ES-I3 (cell line): ENCODE measurements around the gene TRIM34.
A peak's percentile ranks its signal among the peaks of the same experiment; 100 is the strongest.
"Not testable (repeated sequence)": the region's sequence is repeated elsewhere in the genome, so short reads cannot be mapped to it uniquely, and the experiment has no call there.

Experiments used
- H3K36me3 ChIP-seq: 2 replicates; pipeline ENCODE4 v1.6.1; 2013; ENCODE audit warnings: mild to moderate bottlenecking, low read length, control low read depth, moderate library complexity; ENCODE audit not compliant: insufficient read depth
- H3K4me1 ChIP-seq: 2 replicates; pipeline ENCODE4 v1.6.1; 2013; ENCODE audit warnings: mild to moderate bottlenecking, control low read depth, low read length; ENCODE audit not compliant: insufficient read depth
- H3K9ac ChIP-seq: 2 replicates; pipeline ENCODE4 v1.6.1; 2013; ENCODE audit warnings: low read depth, mild to moderate bottlenecking, low read length, moderate library complexity
- H3K9me3 ChIP-seq: 2 replicates; pipeline ENCODE4 v1.6.1; 2013; ENCODE audit warnings: mild to moderate bottlenecking, low read length, moderate library complexity; ENCODE audit not compliant: control insufficient read depth, insufficient read depth

Gene TRIM34

DNA sequence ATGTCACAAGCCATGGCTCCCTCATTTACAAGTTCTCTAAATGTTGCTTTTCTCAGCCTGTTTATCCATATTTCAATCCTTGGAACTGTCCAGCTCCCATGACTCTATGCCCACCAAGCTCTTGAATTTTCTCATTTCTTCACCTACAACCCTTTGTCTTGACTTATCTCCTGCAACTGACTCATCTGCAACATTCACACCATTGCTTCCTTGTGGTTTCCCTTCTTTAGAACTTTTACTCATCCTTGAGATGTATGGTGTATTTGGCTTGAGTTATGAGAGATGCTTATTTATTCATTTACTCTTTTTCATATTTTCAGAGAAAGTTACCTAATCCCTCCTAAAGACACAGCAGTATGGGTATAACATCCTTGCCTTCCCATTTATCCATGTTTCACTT is 18.8 kb downstream of the TRIM34 start:
- no peaks in the 10 kb centered on the region for H3K4me1 ChIP-seq
- H3K36me3 ChIP-seq: no peaks in the 10 kb centered on the region
- H3K9ac ChIP-seq: no peak overlapping the region
- no peaks in the 10 kb centered on the region for H3K9me3 ChIP-seq

DNA sequence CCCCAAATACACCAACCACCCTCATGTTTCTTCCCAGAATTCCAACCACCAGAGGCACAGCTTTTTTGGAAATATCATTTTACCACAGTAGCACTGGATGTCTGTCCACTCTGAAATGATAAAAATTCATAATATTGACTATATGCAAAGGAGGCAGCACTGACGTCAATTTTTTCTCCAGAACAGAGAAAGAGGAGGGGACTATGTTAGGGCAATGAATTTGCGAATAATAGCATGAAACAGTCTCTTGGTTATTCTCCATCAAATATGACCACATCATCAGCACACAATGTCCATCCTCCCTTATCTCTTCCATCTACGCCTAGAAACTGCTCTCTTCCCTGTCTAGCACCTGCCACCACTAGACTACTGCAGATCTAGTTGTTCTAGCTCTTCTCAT is 21.3 kb downstream of the TRIM34 start:
- Histone ChIP-seq H3K9ac (no peak overlapping the region), H3K36me3 (no peaks in the 10 kb centered on the region), H3K4me1 (no peaks in the 10 kb centered on the region), H3K9me3 (no peaks in the 10 kb centered on the region)

DNA sequence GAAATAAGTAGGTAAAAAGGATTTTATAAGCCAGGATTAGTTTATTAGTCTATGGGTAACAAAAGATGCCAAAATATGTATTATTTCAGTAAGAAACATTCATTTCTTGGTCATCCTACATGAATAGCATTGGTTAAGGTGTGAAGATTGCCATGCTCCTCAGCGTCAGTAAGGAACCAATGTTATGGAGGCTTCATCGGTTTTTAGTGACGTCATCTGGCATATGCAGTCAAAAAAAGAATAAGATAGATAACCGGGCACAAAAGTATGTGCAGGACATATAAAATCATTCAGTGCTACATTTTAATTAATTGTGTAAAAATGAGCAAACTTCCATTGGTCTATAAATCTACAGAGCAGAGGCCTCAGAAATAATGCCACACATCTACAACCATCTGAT is 30.7 kb downstream of the TRIM34 start:
- H3K9me3 ChIP-seq: no peaks in the 10 kb centered on the region
- no peaks in the 10 kb centered on the region for H3K4me1 ChIP-seq
- H3K36me3 ChIP-seq: no peaks in the 10 kb centered on the region
- no peak overlapping the region for H3K9ac ChIP-seq

DNA sequence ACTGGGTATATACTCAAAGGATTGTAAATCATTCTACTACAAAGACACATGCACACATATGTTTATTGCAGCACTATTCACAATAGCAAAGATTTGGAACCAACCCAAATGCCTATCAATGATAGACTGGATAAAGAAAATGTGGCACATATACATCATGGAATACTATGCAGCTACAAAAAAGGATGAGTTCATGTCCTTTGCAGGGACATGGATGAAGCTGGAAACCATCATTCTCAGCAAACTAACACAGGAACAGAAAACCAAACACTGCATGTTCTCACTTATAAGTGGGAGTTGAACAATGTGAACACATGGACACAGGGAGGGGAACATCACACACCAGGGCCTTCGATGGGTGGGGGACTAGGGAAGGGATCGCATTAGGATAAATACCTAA is 32.2 kb downstream of the TRIM34 start:
- H3K9me3 ChIP-seq, H3K9ac ChIP-seq, H3K4me1 ChIP-seq, H3K36me3 ChIP-seq: not testable (repeated sequence)

DNA sequence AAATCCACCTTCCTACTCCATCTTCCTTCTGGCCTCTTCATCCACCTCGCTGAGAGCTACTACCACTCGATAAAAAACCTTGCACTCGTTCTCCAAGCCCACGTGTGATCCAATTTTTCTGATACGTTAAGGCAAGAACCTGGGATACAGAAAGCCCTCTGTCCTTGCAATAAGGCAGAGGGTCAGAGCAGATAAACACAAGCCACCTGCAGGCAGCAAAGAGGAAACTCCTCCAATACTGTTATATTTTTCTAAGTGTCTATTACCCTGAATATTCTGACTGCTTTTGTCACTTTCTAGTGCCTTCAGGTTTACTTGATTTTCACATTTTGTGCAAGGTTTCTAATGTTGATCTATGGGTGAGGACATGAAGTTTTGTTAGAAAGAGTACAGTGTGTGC is 33.5 kb downstream of the TRIM34 start:
- Histone ChIP-seq H3K9ac (no peak overlapping the region), H3K4me1 (no peaks in the 10 kb centered on the region), H3K36me3 (no peaks in the 10 kb centered on the region), H3K9me3 (no peaks in the 10 kb centered on the region)

DNA sequence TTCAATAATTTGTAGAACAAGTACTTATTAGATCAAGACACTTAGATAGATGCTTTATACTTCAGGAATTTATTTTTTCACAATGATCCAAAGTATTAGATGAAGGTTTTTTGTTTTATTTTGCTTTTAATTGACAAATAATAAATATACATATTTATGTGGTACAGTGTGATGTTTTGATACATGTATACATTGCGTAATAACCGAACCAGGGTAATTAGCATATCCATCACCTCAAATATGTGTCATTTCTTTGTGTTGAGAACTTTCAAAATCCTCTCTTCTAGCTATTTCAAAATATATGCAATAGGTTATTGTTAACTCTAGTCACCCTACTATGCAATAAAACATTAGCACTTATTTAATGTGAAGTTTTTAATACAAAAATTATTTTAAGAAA is 38.7 kb downstream of the TRIM34 start:
- no peaks in the 10 kb centered on the region; the same call in 1 of the 2 replicates for H3K36me3 ChIP-seq
- H3K9ac ChIP-seq: no peak overlapping the region
- H3K4me1 ChIP-seq: no peaks in the 10 kb centered on the region
- no peaks in the 10 kb centered on the region for H3K9me3 ChIP-seq

DNA sequence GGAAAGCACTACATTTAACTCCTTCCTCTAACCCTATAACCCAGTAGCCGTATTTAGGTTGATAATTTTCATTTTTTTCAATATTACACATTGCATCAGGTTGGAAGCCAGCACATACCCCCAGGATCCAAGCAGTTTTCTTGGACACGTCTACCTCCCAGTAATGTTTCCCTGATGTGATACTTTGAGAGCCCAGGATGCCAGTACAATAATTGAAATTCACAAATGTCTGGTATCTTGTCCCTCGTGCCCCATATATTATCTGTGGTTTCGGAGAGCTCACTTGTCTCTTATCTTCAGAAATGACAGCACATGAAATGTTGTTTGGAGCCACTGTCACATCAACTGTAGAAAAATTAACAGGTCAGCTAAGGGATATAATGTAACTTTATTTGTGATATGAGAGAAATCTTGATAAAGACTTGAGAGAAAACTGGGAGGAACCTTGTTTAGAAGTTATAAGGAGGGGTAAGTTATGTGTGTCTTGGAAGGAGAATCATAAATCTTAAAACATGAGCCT is 40.3 kb downstream of the TRIM34 start:
- no peak overlapping the region for H3K9ac ChIP-seq
- H3K9me3 ChIP-seq: no peaks in the 10 kb centered on the region
- H3K36me3 ChIP-seq: no peaks in the 10 kb centered on the region; the same call in 1 of the 2 replicates
- H3K4me1 ChIP-seq: no peaks in the 10 kb centered on the region

DNA sequence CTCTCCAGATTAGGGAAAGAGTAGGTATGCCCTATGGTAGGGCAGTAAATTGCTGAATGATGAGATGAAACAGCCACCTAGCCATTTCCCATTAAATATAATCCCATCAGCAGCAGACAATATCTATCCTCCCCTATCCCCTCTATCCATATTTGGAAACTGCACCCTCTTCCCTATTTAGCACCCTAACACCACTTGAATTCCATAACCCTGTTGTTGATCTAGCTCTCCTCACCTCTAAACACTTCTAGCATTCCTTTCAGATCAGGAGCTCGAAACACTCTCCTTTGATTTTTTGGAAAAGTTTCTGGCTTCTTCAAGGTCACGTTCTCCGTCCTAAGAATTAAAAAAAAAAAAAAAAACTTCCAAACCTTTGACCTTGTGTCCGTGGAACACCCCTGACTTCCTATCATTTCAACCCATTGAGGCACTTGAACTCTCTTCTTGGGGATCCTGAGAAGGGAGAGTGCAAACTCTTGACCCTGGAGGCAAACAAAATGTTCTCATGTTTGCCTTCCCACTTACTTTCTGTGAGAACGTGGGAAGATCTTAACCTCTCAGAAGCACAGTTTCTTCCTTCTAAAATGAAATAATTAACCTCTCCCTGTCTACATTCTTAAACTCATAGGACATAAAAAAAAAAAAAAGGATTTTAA is 41.1 kb downstream of the TRIM34 start:
- Histone ChIP-seq H3K9ac (no peak overlapping the region), H3K9me3 (no peaks in the 10 kb centered on the region), H3K4me1 (no peaks in the 10 kb centered on the region), H3K36me3 (no peaks in the 10 kb centered on the region; the same call in 1 of the 2 replicates)

DNA sequence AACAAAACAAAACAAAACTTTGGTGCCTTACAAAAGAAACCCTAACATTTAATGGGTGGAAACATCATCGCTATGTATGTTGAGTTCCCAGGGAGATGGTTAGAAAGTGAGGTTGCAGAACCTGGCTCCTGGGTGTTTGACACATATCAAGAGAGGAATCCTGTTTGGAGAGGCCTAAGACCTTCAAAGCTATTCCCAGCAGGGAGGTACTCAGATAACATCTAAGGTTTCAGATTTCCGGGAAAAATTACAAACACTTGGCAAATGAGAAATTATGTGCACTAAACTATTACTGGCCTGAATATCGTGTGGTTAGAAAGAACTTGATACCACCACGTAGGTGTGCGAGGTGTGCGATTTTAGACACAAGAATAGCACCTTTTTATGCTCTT is 41.6 kb downstream of the TRIM34 start:
- Histone ChIP-seq H3K4me1 (no peaks in the 10 kb centered on the region), H3K9me3 (no peaks in the 10 kb centered on the region), H3K9ac (no peak overlapping the region), H3K36me3 (no peaks in the 10 kb centered on the region; the same call in 1 of the 2 replicates)

DNA sequence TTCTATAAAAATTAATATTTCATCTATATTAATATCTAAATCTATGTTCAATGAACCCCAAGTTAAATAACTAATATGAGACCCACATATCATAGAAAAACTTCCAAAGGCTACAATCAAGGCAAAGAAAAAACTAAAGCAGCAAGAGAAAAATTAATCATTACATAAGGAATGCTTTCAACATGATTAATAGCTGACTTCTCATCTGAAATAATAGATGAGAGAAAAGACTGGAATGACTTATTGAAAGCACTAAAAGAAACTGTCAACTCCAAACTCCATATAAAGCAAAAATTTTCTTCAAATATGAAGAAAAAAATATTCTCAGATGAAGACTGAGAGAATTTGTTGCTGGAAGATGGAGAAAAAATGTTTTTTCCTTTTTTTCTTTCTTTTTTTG is 47.0 kb downstream of the TRIM34 start:
- no peaks in the 10 kb centered on the region for H3K4me1 ChIP-seq
- H3K9me3 ChIP-seq: no peaks in the 10 kb centered on the region
- H3K9ac ChIP-seq: no peak overlapping the region
- H3K36me3 ChIP-seq: no peaks in the 10 kb centered on the region

DNA sequence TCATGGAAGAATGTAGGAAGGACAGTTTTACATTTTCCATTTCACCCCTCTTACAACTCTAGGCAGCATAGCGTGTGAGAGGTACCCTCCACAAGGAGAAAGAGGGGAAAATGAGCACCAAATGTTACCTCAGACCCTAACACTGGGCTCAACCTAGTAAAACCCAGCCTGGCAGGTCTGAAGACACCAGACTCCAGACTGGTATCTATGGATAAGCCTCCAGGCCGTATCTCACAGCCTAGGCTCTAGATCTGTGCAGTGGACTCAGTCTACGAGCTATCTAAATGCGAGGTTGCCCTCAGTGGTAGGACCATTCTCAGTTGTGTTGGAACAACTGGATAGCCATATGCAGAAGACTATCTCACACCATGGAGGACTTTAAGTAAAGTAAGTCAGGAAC is 49.6 kb downstream of the TRIM34 start:
- no peaks in the 10 kb centered on the region for H3K9me3 ChIP-seq
- H3K4me1 ChIP-seq: no peaks in the 10 kb centered on the region
- no peak overlapping the region for H3K9ac ChIP-seq
- peaks cover 4% of the 10 kb centered on the region for H3K36me3 ChIP-seq

DNA sequence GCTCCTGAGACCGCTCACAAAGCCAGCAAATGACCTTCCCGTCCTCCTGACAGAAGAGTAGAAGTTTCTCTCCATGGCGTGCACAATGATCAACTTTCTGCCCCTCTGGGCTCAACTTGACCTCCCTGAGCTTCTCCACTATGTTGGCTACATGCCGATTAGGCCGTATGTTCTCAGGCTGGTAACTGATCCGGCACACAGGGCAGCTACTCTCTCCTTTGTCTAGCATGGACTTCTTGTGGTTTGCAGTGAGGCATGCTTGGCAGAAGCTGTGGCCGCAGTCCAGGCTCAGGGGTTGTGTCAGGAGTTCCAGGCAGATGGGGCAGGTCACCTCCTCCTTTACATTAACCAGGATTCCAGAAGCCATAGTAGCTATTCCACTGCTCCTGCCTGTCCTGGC is 55.0 kb downstream of the TRIM34 start:
- Histone ChIP-seq H3K9ac (no peak overlapping the region), H3K4me1 (no peaks in the 10 kb centered on the region; the same call in 1 of the 2 replicates), H3K9me3 (no peaks in the 10 kb centered on the region), H3K36me3 (peaks cover 4% of the 10 kb centered on the region)

DNA sequence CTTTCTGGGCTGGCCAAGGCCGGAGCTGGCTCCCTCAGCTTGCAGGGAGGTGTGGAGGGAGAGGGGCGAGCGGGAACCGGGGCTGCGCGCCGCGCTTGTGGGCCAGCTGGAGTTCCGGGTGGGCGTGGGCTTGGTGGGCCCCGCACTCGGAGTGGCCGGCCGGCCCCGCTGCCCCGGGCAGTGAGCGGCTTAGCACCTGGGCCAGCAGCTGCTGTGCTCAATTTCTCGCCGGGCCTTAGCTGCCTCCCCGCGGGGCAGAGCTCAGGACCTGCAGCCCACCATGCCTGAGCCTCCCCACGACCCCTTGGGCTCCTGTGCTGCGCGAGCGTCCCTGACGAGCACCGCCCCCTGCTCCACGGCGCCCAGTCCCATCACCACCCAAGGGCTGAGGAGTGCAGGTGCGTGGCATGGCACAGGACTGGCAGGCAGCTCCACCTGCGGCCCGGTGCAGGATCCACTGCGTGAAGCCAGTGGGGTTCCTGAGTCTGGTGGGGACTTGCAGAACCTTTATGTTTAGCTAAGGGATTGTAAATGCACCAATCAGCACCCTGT is 58.2 kb downstream of the TRIM34 start:
- not testable (repeated sequence) for H3K9ac ChIP-seq, H3K9me3 ChIP-seq, H3K36me3 ChIP-seq, H3K4me1 ChIP-seq

DNA sequence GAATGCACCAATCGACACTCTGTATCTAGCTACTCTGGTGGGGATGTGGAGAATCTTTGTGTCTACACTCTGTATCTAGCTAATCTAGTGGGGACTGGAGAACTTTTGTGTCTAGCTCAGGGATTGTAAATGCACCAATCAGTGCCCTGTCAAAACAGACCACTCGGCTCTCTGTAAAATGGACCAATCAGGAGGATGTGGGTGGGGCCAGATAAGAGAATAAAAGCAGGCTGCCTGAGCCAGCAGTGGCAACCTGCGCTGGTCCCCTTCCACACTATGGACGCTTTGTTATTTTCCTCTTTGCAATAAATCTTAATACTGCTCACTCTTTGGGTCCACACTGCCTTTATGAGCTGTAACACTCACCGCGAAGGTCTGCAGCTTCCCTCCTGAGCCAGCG is 58.8 kb downstream of the TRIM34 start:
- not testable (repeated sequence) for H3K36me3 ChIP-seq, H3K9ac ChIP-seq, H3K9me3 ChIP-seq, H3K4me1 ChIP-seq

DNA sequence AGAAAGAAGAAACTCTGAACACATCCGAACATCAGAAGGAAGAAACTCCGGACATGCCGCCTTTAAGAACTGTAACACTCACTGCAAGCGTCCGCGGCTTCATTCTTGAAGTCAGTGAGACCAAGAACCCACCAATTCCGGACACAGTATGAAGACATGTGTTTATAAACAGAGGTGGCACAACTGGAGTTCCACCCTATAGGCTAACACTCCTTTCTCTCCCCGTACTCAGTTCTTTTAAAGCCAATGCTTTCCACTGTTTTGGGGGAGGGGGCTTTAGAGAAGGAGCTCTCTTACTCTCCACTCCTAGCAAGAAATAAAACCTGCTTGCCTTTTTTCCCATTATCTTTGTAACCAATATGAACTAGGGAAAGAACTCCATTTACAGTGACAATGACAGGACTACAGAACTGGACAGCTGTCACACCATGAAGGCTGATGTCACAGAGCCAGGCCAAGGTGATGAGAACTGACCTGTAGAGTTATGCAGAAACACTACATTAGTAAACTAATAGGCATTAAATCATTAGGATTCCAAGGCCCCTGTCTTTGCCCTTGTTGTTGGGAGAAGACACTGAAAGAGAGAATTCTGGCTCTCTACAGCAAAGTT is 59.3 kb downstream of the TRIM34 start:
- Histone ChIP-seq H3K9me3 (no peaks in the 10 kb centered on the region; the same call in 1 of the 2 replicates), H3K36me3 (0 out of 2 replicates have a peak, but pooled peaks cover 2% of the 10 kb centered on the region), H3K4me1 (peaks cover 4% of the 10 kb centered on the region), H3K9ac (peak overlapping the region; percentile 80)
